HG03175 (cell line): Measurements from ENCODE around the gene ZNF804A.

Experiments used
- ATAC-seq: cut with Tn5 transposase; IDR thresholded peaks from one replicate; pipeline ENCODE4 v1.9.1; 2021; ENCODE audit warnings: mild to moderate bottlenecking, moderate library complexity; ENCODE audit not compliant: unreplicated experiment

ZNF804A gene

DNA sequence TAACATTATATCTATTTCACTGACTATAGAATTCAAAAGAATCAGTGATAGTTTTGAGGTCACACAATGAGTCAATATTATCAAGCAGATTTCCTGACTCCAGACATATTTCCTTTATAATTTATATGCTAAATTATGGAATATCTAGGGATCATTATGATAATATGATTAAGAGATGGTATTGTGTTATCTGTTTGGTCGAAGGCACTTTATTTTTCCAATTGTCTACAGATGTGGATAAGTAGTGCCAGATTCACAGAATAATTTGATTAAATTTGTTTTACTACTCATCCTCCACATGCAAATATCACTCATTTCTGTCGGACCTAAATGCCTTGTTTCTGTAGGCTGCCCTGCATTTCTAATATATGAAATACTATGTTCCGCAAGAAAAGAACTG lies 4.4 kb downstream of the ZNF804A start:
- no peak for ATAC-seq

DNA sequence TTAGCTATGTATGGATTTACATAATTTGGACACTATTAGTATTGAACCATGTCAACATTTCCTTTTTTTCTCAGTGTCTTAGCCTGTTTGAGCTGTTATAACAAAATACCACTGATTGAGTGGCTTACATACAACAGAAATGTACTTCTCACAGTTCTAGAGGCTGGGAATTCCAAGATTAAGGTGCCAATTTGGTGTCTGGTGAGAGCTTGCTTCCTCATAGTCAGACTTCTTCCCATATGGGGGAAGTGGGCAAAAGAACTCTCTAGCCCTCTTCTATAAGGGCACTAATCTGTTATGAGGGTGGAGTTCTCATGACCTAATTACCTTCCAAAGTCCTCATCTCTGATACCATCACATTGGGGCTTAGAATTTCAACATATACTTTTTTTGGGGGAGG lies 12.6 kb downstream of the ZNF804A start:
- no peak for ATAC-seq

DNA sequence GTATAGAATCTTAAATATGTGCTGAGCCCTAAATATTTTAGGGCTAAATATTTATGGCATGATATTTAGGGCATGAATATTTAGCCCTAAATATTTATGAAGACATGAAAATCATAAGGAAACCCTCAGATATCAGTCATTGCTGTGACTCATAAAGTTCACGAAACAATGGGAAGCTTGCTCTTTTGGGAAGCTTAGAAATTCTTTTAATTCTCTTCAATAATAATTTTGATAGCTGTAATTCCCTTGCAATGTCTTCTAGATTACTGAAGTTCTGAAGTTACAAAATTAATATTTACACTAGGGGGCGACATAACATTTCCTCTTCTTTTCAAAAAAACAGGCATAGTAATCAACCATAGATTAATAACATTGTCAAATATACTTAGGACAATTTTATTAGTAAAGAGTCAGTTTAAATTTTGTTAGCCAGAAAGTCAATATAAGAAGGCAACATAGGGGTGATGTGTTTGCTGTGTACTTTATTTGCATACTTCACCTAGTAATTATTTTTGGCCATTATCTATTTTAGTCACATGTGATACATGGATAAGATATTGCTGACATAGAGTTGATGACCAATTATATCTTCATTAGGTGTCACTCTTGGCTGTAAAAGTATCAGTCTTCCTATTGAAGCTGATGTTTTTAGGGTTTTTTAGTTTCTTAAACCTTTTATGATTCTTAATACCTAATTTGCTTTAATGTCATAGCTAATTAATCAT lies 13.2 kb downstream of the ZNF804A start:
- ATAC-seq = no peak

DNA sequence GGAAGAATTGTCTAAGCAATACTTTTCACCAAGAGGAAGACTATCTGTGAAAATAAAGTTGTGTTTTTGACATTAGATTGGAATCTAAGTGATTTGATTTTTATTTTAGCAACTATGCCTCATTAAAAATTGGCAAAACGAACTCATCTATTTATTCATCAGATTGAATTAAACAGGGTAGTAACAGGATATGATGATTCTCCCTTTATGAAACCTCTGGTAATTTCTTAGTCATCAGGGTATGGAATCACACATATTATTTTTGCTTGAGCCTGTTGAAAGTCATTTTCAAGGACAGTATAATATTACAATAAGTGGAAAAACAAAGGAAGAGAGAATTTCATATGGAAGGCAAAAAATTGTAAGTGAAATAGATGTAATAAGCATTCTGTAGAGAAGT lies 22.0 kb downstream of the ZNF804A start:
- no peak for ATAC-seq

DNA sequence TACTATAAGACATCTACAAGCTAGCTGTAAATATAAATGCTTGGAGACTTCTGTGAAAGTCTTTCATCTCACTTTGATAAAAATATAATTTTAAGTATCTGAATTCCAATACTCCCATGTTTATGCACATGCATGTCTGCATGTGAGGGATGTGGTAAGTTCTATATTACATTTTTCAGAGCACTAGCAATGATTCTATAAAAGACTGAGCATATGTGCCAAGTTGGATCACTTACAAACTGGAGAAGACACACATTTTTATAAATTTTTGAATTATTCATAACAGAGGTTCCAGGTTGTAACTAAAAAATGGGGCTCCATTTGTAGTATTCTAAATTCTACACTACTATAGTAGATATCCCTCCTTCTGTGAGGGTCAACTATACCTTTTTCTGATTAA lies 26.0 kb downstream of the ZNF804A start:
- no peak for ATAC-seq

DNA sequence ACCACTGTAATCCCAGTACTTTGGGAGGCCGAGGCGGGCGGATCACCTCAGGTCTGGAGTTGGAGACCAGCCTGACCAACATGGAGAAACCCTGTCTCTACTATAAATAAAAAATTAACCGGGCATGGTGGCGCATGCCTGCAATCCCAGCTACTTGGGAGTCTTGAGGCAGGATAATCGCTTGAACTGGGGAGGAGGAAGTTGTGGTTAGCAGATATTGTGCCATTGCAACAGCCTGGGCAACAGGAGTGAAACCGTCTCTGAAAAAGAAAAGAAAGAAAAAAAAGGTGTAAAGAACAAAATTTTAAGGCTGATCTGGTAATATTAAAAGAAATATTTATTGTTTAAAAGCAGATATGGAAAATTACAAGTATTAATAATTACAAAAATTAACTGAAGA lies 29.7 kb downstream of the ZNF804A start:
- ATAC-seq = no peak

DNA sequence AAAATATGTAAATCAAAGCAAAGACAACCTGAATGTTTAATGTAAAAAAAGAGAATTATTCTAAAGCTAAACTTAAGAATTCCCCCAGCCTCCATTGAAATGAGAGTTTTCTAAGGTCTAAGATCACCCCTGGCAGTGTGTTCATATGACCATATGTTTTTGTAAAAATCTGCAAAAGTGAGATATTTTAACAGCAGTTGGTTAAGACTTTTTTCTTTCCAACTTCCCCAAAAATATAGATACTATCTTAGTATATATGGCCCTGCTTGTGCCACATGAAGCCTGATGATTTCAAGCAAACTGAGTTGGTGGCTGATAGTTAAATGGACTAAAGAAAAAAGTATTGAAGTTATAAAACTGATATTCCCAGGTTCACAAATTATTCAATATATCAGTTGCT lies 35.4 kb downstream of the ZNF804A start:
- no peak for ATAC-seq

DNA sequence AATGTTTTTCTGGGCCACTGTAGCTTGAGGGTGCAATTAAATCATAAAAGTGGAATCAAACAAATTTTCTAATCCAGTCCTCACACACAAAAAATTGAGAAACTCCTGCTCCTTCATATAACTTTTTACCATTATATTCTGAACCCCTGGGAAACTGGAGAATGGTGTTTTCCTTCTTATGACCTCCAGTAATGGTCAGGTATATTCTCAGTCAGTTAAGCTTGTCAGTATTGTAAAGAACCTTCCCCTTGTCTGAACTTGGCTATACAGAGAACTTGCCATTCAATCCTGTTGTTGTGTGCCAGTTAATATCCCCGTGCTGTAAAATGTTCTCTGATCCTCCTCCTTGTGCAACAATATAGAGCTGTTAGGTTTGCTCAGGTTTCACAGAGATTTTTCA lies 39.5 kb downstream of the ZNF804A start:
- no peak for ATAC-seq

DNA sequence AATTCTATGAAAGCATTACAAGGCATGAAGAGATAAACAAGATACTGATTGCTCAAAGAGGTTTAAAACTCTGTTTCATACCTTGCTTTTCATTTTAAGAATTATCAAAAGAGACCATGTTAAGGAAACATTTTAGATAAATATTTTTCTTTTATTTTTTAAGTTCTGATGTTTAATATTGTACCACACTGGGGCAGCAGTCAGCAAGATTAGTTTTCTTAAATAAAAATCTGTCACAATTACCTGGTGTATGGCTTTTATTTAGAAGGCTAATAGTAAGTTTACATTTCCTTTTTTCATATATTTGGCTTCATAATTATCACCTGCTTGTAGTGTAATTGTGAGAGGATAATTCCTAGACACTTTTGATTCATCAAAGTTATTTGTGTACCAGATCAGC lies 46.4 kb downstream of the ZNF804A start:
- ATAC-seq = no peak

DNA sequence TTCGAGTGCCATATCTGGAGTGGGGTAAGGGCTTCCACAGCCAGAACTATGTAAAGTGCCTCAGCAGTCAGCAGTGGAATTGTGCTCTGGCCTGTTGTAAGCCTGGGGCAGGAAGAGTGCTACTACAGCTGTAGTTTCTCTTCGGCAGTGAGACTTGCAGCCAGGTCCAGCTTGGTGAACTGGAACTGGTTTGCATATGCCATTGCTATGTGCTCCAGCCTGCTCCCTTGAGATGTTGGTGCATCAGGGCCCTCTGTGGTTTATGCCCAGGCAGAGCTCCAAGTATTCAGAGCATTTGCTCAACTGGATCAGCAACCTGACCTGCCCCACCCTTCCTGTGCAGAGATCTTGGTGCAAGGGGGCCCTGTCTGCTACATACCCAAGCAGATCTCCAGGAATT lies 47.8 kb downstream of the ZNF804A start:
- no peak for ATAC-seq

DNA sequence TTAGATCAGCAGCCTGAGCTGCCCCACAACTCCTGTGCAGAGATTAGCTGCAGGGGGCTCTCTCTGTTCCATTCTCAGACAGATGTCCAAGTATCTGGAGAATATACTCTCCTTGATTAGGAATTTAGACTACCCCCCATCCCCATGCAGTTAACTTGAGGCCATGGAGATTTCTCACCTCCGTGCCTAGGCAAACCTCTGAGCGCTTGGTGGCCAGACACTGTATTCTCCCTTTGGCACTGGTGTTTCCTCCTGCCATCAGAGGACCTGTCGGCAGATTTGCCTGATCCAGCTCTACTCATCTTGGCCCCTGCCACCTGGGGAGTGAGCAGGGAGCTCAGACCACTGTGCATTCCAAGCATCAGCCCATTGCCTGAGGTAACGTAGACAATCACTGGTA lies 48.3 kb downstream of the ZNF804A start:
- ATAC-seq = no peak

DNA sequence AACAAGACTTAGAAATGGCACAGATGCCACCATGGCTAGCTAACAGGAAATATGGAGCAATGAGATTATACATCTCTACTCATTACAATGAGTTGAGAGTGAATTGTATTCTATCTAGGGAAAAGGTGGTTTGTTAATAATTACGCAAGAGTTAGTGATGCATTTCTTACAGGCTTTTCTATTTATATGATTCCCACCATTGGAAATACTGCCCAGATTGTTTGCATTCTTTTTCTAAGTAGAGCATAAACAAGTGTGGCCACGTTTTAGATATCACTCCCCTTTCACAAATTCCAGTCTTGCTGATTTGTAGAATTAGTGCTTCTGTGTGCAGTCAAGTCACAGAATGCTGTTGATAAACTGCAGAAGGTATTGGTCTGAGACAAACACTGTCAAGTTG lies 56.6 kb downstream of the ZNF804A start:
- ATAC-seq = no peak

DNA sequence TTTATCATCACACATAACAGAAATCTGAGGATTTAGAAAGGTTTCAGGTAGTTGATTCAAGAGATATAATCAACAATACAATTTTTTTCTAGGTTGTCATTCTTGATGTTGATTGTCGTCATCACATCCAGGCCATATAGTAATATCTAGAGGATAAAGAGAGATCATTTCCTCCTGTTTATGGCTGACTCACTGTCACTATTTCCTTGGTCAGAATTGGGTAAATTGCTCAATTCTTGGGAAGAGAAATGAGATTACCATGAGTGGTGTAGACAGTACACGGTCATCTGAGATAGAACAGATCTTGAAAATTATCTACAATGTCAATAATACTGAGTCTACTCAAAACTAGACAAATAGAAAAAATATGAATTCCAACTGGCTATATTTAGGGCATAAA lies 78.8 kb downstream of the ZNF804A start:
- no peak for ATAC-seq

DNA sequence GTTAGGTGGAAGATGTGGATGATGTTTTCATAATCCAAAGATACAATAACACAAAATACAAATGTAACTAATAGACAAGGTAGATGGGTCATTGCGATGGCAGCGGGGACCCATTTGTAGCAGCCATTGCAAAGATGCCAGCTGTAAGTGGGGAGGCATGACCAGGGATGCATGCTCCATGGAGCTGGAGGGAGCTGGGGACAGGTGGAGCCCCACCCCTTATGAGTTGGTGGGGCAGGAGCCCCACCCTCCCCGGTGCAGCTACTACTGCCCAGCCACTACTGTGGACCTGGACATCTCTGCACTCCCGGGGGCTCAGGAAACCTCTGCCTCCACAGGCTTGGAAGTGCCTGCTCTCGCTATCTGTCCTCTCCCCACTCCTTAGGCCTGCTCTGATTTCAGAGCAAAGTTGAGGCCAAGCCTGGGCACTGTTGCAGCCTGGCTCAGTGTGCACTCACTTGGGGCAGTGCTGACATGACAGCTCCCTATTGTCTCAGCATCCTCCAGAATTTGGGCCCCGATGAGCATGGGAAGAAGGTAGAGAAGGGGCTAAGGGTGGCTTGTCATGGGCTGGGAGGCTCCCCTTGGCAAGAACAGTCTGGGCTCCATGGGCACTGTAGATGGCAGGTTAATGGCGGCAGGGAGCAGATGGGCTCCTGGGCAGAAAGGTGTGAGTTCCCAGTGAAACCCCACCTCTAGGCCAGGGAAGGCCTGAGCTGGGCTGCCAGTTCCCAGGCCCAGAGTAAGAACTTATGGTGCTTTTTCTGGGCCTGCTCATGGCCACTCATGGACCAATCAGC lies 81.1 kb downstream of the ZNF804A start:
- ATAC-seq = no peak

DNA sequence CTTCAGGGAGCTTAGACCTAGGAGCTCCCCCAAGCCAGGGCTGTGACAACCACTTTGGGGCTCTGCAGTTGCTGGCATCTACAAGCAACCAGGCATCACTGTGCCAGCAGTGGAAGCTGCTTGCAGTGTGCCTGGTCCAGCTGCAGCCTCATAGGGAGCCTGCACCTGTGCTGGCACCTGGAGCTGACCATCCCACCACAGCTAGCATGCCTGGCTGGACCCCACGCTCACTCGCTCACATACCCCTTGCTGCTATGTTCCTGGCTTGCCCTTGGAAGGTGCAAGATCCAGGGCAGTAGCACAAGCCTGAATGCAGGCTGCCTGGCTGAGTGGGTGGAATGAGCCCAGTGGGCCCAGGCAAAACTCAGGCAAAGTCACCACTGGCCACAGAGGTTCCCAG lies 82.5 kb downstream of the ZNF804A start:
- ATAC-seq = no peak

DNA sequence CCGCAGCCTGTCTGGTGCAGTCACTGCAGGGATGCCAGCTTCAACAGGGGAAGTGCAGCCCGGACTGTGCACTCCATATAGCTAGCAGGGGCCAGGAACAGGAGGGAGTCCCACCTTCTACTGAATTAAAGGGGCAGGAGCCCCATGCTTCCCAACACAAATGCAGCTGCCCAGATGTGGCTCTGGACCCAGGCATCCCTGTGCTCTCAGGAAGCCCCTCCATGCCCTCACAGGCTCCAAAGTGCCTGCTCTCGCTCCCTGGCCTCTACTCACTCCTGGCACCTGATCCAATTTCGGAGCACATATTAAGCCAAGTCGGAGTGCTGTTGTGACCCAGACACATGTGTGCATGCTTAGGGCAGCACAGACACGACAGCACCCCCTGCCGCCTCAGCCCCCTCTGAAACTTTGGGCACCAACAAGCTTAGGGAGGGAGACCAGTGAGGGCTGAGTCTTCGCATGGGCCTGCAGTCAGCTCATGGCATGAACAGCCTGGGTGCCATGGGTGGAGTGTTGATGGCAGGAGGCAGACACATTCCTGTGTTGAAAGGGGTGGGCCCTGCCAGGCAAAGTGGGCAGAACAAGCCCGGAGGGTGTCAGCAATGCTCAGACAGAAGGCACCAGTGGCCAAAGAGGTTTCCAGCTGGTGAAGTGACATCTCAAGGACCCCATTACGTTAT lies 83.5 kb downstream of the ZNF804A start:
- no peak for ATAC-seq

DNA sequence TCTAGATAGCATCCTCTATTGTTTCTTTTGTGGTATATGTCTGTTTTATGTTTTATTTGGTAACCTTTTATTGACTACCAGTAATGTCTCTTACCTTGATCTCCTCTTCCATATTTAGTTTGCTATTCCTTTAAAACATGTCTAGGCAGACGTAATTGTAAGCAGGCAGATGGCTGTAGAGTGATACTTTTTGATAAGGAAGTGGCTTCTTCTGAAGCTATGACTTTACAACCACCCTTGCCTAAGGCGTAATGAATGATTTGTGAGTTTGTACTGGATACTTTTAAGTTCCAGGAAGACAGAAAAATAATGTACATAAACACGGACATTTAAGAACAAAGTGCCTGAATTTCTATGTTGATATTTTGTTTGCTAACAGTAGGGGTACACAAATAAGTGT lies 85.6 kb downstream of the ZNF804A start:
- ATAC-seq = no peak

DNA sequence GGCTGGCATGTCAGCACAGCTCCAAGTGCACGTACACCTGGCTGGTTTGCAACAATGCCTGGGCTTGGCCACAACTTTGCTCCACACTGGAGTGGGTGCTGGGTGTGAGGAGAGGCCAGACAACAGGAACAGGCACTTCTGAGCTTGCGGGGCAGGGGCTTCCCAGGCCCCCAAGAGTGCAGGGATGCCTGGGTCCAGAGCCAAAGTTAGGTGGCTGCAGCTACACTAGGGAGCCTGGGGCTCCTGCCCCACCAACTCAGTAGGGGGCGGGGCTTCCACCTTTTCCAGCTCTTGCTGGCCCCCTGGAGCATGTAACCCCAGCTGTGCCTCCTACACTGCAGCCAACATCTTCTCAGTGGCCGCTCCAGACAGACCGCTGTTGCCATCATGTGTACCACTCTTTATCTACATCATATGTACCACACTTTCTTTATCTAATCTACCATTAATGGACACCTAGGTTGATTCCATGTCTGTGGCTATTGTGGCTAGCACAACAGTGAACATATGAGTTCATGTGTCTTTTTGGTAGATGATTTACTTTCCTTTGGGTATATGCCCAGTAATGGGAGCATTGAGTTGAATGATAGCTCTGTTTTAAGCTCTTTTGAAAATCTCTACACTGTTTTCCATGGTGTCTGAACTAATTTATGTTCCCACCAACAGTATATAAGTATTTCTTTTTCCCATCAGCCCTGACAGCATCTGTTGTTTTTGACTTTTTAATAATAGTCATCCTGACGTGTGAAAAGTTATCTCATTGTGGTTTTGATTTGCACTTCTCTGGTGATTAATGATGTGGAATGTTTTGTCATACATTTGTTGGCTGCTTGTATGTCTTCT lies 87.9 kb downstream of the ZNF804A start:
- ATAC-seq = no peak

DNA sequence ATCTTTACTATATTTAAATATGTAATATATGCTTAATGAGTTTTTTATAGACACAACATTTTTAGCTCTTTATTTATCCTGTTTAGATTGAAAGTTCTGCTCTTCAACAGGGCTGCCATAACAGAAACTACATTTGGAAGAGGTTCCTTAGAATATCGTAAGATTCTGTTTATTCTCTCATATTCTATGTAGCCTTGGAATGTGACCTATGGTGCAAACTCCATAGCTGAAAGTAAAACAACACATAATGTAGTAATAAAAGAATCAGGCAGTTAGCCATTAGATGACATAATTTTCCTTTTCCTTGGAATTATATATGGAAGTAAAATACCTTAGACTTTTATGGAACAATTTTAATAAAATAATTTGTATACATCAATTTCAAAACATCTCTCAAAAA lies 91.3 kb downstream of the ZNF804A start:
- ATAC-seq = no peak

DNA sequence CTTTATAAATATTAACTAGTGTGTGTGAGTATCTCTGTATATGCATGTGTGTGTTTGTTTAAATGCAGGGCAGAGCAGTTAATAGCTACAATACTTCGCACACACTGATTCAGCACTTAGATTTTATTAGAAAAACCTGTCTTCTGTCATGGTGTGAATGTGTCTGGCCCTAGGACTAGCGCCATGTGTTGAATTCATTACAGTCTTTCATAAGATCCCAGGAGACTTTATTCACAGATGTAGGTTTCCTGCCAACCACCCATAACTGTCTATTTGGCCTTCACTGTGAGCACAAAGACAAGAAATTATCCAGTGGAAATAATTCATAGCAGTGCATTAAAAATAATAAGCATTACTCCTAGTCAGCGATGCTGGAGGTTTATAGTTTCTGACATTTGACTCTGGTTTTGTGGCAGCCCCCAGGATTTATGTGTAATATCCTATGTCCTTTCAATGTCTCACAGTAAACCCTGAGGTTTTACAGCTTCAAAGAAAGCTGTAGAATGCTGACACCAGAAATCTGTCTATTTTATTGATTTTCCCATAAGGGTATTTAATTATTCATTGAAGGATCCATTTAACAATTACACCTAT lies 93.9 kb downstream of the ZNF804A start:
- ATAC-seq = no peak

DNA sequence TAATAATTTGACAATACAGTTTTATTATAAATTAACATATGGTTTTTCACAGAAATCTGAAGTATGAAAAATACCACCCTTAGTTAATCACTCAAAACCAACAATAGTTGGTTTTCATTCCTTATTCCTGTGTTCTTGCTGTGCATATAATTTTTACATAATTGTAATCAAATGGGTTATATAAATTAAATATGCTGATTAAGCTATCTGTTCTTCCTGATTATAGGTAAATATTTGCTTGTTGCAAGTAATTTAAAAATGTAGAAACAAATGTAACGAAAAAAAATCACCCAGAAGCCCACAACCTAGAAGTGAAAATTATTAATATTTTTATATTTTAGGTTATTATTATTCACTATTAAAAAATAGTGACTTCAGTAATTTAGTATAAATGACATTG lies 98.3 kb downstream of the ZNF804A start:
- no peak for ATAC-seq
